LNCaP clone FGC (cell line): ENCODE measurements around the gene LGR6.
"Not testable (repeated sequence)": the region's sequence is repeated elsewhere in the genome, so short reads cannot be mapped to it uniquely, and the experiment has no call there.

Experiments used
- DNase-seq: peaks from one replicate; pipeline ENCODE4 v3.0.0-alpha.2; 2011; ENCODE audit warnings: low read depth
- H3K4me3 ChIP-seq: 2 replicates; pipeline ENCODE4 v1.5.1; 2011; ENCODE audit warnings: mild to moderate bottlenecking, low read depth, low read length, control low read depth
- CTCF ChIP-seq: IDR thresholded peaks from 2 replicates; pipeline ENCODE4 v1.5.1; 2012; ENCODE audit warnings: mild to moderate bottlenecking; ENCODE audit not compliant: control insufficient read depth, insufficient read depth; ENCODE audit errors: extremely low read depth

LGR6 gene

DNA sequence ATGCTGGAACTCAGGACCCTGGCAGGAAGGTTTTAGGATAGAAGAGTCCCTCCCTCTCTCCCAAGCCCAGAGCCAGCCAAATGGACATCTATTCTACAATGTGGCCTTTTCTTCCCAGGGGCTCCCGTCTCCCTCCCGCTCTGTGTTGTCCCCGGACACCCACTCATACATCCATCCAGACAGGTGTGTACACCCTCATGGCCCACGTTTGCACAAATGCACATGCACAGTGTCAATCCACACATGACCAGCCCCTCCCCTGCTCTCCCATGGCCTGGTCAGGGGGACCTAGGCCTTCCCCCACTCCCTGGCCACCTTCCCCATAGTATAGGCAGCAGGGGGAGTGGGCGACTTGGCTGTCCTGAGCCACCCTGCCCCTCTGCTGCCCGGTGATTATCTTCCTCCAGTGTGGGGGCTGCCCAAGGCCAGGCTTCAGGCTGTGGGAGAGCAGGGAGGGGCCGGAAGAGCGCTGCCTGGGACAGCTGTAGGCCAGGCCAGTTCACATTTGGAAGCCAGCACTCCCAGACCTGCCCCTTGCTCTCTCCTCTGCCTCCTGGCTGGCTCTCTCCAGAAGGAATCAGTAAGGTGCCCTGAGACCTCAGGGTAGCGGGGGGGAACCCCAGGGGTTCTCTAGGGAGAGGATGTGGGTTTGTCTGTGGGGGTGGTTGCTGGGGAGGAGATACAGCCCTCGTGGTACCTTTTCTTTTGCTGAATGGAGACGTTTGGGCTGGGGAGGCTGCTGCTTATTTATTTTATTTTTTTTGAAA lies 29.1 kb upstream of the LGR6 start:
- H3K4me3 ChIP-seq, result no peak overlapping the region
- DNase-seq, result no peak
- no peak for TF ChIP-seq CTCF

DNA sequence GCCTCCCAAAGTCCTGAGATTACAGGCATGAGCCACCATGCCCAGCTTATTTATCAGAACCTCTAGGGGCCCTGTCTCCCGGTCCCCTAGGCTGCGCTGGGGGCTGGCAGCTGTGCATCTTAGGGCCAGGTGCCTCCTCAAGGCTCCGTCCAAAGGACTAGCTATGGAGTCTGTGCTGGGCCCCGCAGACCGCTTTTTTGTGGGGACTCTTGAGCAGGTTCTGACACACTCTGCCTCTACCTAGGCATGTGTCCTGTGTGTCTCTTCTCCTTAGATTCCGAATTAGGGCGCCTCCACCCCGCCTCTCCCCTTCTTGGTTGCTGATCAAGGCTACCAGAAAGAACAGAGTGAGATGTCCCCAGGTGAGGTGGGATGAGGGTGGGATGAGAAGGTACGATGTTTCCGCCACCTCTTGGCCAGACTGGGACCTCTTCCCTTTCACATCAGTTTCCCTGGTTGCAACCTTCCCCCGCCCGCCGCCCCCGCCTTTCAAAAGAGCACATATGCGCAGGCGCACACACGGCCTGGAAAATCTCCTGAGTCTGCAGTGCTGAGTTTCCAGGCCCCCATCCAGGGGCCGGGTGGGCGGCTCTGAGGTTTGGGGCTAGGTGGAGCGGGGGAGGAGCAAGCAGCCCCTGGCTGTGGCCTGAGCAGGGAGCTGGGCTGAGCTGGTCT lies 28.2 kb upstream of the LGR6 start:
- no peak for DNase-seq
- no peak for TF ChIP-seq CTCF
- no peak overlapping the region for H3K4me3 ChIP-seq

GRCh38 chr1:202165942-202166843 lies 27.4 kb upstream of the LGR6 start:
- no peak for DNase-seq
- H3K4me3 ChIP-seq, result no peak overlapping the region
- TF ChIP-seq CTCF, result no peak

- not testable (repeated sequence) for H3K4me3 ChIP-seq, DNase-seq
These were observed 26.5 kb upstream of the LGR6 start for GRCh38 chr1:202167054-202167453.

DNA sequence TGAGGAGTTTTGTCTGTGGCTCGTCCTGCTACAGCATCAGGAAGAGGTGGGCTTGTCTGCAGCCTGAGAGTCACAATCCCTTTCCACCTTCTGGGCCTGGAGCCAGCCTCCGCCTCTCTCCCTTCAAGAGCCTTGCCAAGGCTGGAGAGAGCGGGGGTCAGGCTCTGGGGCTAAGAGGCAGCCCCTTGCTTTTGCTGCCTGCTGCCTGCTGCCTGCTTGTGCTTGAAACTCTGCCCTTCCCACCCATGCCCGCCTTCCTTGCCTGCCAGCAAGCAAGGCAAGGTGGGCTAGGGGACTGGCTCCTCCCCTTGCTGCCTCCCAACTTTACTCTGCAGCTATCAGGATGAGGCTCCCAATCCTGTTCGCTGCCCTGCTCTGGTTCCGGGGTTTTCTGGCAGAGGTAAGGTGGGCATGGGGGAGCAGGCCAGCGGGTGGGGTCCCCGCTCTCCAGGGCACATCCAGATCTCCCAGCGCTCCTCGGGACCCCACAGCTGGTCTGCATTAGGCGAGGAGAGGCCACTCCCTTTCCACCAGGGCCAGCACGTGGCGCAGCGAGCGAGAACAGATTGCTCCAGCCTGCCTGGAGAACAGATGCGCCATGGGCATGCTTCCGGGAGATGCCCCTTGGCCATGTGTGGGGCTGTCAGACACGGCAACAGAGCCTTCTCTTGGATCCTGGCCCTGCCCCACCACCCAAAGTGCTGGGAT lies 25.7 kb upstream of the LGR6 start:
- no peak overlapping the region for H3K4me3 ChIP-seq
- no peak for TF ChIP-seq CTCF
- no peak for DNase-seq

GRCh38 chr1:202168861-202169260 lies 24.7 kb upstream of the LGR6 start:
- DNase-seq, result no peak
- no peak overlapping the region for H3K4me3 ChIP-seq

More at GRCh38 chr1:202168861-202169260, 24.7 kb upstream of the LGR6 start:
- no peak for TF ChIP-seq CTCF
